ENCODE data around the gene KRT80.

KRT80 gene

GRCh38 chr12:52123487-52124186, 68.2 kb downstream of the KRT80 start:
- Mint-ChIP-seq H3K27me3 (peaks cover 20% of the 10 kb centered on the region), H3K4me1 (peaks cover 24% of the 10 kb centered on the region), H3K4me3 (no peak overlapping the region), H3K9me3 (no peaks in the 10 kb centered on the region), H3K27ac (no peak overlapping the region), H3K36me3 (ENCODE audit: low read depth) (no peaks in the 10 kb centered on the region)
- DNase-seq (no peak), ATAC-seq (no peak)

- Mint-ChIP-seq H3K36me3 (ENCODE audit: low read depth) (no peaks in the 10 kb centered on the region), H3K27me3 (peaks cover 19% of the 10 kb centered on the region)
- no peak for ATAC-seq
Observed at GRCh38 chr12:52122904-52123303, 68.9 kb downstream of the KRT80 start.

GRCh38 chr12:52122540-52122871, 69.3 kb downstream of the KRT80 start:
- Mint-ChIP-seq H3K4me3 (no peak overlapping the region), H3K4me1 (peaks cover 35% of the 10 kb centered on the region), H3K9me3 (no peaks in the 10 kb centered on the region), H3K27ac (no peak overlapping the region), H3K27me3 (peaks cover 18% of the 10 kb centered on the region), H3K36me3 (ENCODE audit: low read depth) (no peaks in the 10 kb centered on the region)
- no peak for ATAC-seq
- no peak for DNase-seq

More at GRCh38 chr12:52122904-52123303, 68.9 kb downstream of the KRT80 start:
- DNase-seq: no peak
- Mint-ChIP-seq H3K4me1 (peaks cover 31% of the 10 kb centered on the region), H3K4me3 (no peak overlapping the region), H3K9me3 (no peaks in the 10 kb centered on the region), H3K27ac (no peak overlapping the region)

DNA sequence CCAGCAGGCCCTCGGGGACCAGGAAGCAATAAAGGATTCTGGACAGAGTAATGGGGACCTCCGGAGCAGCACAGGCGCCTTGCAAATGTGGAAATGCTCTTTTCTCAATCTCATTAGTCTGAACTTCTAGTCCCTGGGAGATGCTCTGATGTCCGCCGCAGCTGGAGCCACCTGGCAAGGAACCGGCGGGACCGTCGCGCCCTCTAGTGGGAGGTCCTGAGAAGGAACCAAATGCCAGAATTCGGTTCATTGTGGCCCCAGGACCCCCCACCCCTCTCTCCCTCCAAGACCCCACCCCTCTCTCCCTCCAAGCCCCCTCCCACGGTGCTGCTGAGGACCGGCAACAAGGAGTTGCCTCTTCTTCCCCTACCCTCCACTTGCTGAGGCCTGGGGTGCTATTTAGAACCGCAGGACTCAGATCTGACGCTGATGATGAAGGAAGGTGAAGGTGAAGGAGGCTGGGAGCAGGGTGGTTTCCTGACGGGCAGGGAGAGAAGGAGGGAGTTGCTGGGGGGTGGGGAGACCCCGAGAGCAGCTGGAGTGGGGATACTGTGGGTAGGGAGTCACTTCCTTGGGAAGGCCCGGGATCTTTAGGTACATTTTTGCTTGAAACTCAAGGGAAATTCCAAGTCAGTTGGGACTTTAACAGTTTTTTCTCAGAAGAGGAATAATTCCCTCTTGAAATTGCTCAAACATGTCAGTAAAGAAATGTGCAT, 69.8 kb downstream of the KRT80 start:
- no peak overlapping the region for H3K27ac Mint-ChIP-seq
- no peak for ATAC-seq
- DNase-seq: peak; percentile 74

GRCh38 chr12:52120951-52121823, 70.6 kb downstream of the KRT80 start:
- peaks cover 15% of the 10 kb centered on the region for H3K27me3 Mint-ChIP-seq
- H3K9me3 Mint-ChIP-seq: no peaks in the 10 kb centered on the region
- no peaks in the 10 kb centered on the region for H3K36me3 Mint-ChIP-seq (ENCODE audit: low read depth)
- no peak overlapping the region for H3K4me3 Mint-ChIP-seq
- DNase-seq (no peak), ATAC-seq (no peak)
- H3K27ac Mint-ChIP-seq: no peak overlapping the region
- peaks cover 45% of the 10 kb centered on the region for H3K4me1 Mint-ChIP-seq

More for the DNA sequence above, 69.8 kb downstream of the KRT80 start:
- no peaks in the 10 kb centered on the region for H3K9me3 Mint-ChIP-seq
- no peaks in the 10 kb centered on the region for H3K36me3 Mint-ChIP-seq (ENCODE audit: low read depth)
- H3K4me3 Mint-ChIP-seq: no peak overlapping the region
- H3K4me1 Mint-ChIP-seq: peaks cover 37% of the 10 kb centered on the region
- peaks cover 15% of the 10 kb centered on the region for H3K27me3 Mint-ChIP-seq

DNA sequence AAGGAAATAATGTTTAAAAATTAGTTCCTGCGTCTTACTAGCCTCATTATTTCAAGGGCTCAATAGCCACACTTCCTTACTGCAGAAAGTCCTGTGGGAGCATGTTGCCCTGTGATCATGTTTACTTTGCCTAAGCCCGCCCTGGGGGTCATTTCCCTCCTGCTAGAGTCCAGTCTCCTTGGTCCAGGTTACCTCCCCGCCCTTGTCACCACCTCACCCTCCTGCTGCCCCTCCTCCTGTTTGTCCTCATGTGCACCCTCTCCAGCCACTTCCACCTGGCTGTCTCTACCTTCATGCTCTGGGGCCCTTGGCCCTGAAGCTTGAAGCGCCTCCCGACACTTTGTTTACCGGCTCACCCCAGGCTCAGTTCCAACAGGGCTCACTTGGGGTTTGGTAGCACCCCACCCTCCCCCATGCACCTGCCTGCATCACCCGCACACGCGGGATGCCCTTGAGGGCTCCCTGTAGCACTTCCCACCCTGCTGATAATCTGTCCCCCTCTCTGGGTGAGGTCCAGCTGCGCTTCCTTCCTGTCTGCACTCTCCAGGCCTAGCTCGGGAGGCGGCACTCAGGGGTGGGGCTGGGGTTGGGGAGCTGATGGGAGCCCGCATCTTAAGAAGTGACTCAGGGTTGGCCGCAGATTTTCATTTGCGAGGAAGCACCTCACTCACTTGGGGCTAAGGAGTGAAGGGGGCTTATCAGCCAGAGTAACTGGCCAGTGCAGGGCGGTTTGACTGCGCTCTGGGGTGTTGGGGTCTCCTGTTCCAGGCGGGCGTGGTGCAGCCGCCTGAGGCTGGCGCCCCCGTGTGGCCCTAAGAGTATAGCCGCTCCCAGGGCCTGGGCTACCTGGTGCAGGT, 72.2 kb downstream of the KRT80 start:
- ATAC-seq: peak; percentile 33
- Mint-ChIP-seq H3K27ac (no peak overlapping the region), H3K4me3 (peak overlapping the region; percentile 17), H3K27me3 (peaks cover 15% of the 10 kb centered on the region), H3K9me3 (no peaks in the 10 kb centered on the region), H3K36me3 (ENCODE audit: low read depth) (no peaks in the 10 kb centered on the region), H3K4me1 (peaks cover 46% of the 10 kb centered on the region)
- DNase-seq: peak; percentile 58
